SIG-M5 treated with dmso at 0.1 percent for 504 hours (cell line): ENCODE measurements around the gene MAML2.

Source experiments
- DNase-seq: peaks from one replicate; lab custom pipeline; 2025; ENCODE audit not compliant: unreplicated experiment; lab: John Stamatoyannopoulos, UW

The MAML2 gene

GRCh38 chr11:96109331-96110030 lies 233.5 kb downstream of the MAML2 start:
- no peak for DNase-seq

DNA sequence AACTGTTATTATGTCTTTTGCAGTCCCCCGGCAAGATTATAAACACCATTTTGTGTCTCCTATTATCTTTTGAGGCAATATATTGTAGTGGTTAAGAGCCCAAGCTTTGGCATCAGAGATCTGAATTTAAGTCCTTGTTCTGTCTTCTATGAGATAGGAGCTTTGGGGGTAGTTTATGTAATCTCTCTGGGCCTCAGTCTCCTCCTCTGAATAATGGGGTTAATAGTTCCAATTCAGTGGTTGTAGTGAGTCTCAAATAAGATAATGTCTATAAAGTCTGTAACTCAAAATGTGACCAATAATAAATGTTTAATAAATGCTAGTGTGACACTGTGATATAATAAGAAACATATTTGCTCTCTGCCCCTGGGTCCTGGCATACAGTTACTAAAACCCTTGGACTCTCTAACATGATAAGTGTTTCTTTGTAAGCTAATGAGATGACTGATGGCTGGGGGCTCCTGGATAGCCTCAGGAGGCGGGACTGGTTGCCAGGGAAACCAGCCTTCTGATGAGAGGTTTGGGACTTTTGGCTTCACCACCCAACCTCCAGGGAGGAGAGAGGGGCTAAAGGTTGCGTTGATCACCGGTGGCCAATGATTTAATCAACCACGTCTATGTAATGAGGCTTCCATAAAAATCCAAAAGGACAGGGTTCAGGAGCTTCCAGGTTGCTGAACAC lies 235.7 kb downstream of the MAML2 start:
- no peak for DNase-seq

DNA sequence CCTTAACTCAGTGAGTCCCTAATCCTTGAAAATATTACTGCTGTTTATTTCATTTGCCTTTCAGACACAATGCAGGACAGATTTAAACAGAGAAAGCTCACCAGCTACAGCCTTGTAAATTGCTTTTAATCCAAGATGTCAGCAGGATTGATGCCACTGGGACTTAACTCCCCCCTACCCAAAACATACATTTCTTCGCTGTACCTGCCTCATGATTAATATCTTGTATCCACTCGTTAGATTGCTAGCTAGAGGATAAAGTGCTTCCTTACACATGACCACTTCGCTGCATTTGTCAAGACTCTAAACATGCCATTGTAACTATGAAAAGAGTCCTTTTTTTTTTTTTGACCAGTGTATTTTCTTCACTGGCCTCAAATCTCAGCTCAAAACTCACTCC lies 236.3 kb downstream of the MAML2 start:
- DNase-seq = no peak

DNA sequence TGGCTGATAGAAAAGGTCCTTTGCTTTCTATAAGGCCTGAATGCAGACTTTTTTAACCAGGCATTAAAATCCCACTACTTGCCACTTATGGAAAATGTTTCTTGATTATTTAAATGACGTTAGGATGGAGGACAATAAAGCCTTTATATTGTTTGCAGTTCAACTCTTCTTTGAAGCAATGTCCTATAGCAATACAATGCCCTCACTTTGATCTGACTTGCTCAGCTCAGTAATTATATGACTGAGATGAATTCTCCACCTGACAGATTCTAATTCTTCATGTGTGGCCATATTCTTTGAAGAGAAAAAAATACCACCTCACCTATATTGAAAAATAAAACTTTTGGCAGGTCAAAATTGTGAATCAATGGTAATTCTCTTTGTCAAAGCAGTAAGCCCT lies 237.1 kb downstream of the MAML2 start:
- DNase-seq = no peak

DNA sequence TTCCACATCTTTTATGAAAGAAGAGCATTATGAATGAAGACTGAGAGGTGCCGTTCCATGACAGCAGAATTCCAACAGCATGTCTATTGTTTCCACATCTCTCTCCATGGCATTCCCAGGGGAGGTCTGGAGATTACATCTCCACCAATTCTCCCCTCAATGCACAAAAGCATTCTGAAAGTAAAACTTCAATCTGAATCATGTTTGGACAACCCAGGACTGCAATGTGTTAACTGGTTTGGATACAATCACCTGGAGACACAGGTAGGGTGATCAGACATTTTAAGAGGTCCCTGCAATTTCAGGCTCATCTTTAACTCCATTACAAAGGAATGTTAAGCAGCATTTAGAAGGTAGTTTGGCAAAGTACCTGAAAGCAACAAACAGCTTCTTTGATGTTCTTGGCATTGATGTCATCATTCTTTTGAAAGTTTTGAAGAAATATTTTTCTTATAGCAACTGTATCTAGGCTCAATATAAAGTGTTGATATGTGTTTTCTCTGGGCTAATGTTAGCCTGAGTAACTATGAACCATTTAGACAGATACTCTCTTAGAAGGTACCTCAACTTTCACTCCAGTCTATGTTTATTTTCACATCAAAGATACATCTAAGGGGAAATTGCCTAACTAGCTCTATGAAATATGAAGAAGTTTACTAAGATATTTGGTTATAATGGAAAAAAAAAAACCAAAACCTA lies 237.6 kb downstream of the MAML2 start:
- no peak for DNase-seq

DNA sequence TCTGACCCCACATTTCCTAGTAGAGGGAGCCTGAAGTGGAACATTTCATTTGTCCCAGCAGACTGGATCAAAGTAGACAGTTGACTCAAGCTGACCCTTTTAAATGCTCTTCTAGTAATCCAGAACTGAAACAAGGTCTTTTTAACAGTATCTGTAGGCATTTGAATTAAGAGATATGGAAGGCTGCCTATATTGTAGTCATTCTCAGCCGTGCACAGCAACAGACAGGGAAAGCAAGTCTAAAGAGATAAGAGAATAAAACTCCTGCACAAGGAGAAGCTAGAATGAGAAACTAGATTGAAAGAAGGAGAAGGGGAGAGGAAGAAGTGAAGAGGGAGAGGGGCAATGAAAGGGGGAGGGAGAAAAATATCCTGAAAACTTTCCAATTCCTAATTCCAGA lies 238.5 kb downstream of the MAML2 start:
- DNase-seq = no peak

DNA sequence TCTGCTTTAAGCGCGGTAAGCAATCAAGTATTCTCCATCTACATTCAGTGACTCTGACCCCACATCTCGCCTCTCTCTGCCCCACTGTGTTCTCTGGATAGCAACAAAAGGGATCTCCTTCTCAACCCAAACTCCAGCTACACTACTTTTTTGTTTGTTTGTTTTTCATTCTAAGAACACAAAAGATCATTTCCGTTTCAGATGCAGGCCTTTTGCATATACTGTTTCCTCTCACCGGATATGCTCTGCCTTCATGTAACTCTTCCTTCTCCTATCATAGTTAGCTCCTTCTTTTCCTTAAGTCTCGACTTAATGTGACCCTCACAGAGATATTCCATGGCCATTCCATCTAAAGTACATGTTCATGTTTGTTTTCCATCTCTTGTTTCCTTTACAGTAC lies 239.3 kb downstream of the MAML2 start:
- no peak for DNase-seq

DNA sequence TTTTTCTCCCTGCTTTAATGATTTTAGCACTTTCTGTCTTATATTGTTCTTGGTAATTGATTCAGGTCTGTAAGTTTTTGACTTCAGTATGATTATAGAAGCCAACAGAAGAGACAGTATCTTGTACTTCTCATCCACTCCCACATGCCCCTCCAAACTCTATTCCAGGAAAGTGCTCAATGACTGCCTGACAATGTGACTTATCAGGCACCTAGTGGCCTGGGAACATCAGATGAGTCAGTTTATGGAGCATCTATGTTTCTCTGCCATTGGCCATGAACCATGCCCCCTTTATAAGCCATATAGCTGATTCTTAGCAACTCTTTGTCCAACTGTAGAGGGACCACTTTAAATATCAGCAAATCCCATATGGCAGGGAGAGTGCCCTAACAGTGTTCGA lies 239.9 kb downstream of the MAML2 start:
- DNase-seq = no peak

DNA sequence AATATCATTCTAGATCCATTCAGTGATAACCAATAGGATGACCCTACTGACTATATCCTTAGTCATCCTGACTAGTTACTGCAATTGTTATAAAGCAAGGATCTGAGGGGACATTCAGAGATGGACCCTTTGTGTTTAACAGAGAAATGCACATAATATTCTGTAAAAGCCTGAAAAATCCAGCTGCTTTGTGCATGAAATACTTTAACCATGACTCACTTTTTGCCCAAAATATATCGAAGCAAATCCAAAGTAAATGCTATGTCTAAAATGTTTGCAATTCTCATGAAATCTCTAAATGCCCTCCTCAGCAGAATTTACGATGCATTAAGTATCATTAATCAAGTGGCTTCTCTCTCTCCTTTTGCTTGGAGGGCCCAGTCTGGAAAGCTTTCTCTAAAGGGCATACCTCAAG lies 240.3 kb downstream of the MAML2 start:
- DNase-seq = no peak

- DNase-seq = no peak
These were observed 241.8 kb downstream of the MAML2 start for GRCh38 chr11:96101146-96101545.

DNA sequence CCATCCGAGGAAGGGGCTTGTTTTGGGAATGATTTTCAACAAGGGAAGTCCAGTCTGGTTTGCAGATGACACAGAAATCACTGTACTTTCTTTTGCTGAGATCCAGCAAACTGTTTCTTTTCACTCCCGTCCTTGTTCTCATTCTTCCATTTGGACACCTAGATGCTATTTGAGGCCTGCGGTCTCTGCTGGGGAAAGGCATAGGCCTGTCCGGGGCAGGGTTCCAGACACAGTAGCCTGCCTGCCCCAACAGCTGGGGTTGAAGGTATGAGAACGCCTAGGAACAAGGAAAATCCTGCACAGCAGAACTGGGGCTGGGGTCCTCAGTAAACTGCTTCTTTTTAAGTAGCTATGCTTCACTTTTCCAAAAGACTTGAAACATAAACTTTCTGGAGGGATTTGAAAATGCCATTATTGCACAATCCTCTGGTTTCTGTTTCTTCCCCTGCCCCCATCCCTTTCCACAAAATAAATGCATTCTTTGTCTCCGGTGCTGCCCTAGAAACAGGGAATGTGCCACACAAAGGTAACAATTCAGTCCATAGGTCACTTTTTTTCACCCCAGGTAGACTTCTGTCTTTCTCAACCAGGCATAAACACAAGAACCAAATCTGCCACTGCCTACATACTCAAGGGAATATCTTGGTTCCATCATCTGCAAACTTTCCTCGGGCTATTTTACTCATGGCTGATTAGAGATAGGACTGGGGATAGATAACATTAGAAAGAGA lies 244.3 kb downstream of the MAML2 start:
- no peak for DNase-seq

GRCh38 chr11:96097844-96098421 lies 245.1 kb downstream of the MAML2 start:
- DNase-seq = no peak

- DNase-seq = no peak
These were observed 246.6 kb downstream of the MAML2 start for GRCh38 chr11:96096360-96096759.

DNA sequence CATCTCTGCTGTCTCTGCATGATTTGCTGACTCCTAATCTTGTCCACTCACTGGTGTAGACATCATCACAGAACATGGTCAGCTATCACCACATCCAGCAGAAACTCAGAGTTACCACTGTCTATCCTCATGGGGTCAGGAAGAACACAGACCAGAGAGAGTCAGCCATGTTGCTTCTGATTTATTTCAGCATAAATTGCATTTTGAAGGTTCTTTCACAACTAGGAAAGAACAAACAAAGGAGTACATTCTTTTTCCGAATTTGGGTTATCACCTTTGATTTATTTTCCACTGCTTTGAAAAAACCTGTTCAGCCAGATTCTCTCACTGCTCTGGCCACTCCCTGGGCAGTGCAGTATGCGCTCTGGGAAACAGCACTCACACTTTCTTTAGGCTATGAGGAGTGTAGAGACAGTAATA lies 247.1 kb downstream of the MAML2 start:
- DNase-seq = peak; percentile 14

DNA sequence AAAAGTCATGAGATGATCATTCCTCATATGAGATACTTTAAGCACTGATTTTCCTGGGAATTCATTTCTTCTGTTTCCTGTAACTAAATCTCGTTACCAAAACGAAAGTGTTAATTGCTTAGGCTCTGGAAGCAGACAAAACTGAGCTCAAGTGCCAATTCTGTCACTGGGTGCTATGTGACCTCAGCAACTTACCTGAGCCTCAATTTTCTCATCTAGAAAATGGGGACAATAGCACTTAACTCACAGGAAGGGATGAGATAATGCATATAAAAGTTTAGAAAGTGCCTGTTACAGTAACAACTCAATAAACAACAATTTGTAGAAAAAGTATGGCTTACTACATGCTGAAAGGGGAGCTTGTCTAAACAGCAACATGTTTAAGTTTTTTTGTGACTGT lies 248.8 kb downstream of the MAML2 start:
- DNase-seq = no peak

- DNase-seq = no peak
These were observed 250.5 kb downstream of the MAML2 start for GRCh38 chr11:96092511-96092910.

DNA sequence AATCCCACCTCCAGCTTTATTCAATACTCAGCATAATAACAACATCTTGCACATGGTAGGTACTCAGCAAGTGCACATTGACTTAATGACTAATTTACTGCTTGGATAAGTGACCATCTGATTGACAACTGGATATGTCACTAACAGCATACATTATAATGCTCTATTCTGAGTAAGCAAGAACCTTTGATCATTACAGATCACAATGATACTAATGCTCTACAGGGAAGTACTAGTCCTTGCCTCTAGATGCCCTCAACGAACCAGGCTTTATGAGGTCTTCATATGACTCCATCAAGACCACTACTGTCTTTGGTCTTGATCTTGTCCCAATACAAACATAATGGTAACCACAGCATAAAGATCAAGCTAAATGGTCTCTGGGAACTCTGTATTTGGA lies 251.5 kb downstream of the MAML2 start:
- DNase-seq = no peak

- no peak for DNase-seq
These were observed 252.3 kb downstream of the MAML2 start for GRCh38 chr11:96090711-96091110.

- no peak for DNase-seq
These were observed 254.1 kb downstream of the MAML2 start for GRCh38 chr11:96088914-96089313.

DNA sequence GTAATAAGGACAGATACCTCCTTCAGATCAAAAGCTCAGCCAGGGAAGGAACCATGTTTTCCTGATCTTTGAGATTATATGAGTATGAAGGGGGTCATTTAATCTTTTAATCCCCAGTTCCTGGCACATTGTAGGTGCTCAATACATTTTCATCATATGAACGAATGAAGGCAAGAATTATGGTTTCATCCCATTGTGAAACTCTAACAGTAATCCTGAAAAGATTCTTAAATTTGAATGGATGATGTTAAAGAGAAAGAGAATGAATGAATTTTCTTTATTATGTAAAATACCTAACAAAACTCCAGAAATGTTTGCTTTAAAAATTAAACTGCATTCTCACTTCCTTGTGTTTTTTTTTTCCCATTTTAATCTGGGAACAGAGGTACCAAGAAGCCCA lies 256.9 kb downstream of the MAML2 start:
- DNase-seq = no peak

DNA sequence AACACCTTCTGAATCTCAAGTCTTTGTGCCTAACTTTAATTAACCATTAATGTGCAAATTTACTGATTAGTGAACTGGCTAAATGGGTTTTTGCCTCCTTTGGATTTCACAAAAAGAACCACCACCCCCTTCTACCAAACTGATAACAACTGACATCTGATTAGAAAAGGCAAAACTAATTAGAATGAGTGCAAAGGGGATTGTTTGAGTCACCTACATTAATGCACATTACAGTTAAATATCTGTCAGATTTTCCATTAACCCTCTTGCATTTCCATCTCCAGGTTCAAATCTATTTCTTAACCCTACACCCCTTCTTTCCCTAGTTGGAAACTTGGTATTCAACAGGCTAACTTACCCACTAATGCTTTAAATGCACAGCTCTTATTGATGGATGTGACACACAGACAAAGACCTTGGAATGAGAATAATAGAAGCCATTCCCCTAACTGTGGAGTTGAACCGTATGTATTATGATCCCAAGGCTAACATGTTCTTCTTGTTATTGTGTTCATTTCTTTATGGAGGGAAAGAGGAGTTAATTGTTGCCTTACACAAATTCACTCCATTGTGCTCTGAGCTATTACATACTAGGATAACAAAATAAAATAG lies 257.6 kb downstream of the MAML2 start:
- no peak for DNase-seq
